ENCODE measurements around the gene UBIAD1. TPM values are rescaled to one million over a fixed set of nuclear protein-coding genes. Genes with fewer than 3 reads are reported as not detected.
A peak's percentile ranks its signal among the peaks of the same experiment; 100 is the strongest.

The UBIAD1 gene
- total and polyA plus RNA-seq, 2 of the 13 experiments (the other 11 are each of a cell fraction or from before 2014, with no cell fraction given): 16.9 to 20.4 TPM

- TF ChIP-seq ZNF34 (CRISPR knock-in tag; IDR thresholded peaks at IDR 0.05; ENCODE audit: borderline replicate concordance) (no peak), ZNF513 (CRISPR knock-in tag; conservative IDR thresholded peaks at IDR 0.05) (no peak), ZNF354B (CRISPR knock-in tag; IDR thresholded peaks at IDR 0.05) (no peak), HOXA3 (CRISPR knock-in tag; IDR thresholded peaks at IDR 0.05) (peak; percentile 65; the same call in 1 of the 2 replicates), TBX2 (CRISPR knock-in tag; IDR thresholded peaks at IDR 0.05; ENCODE audit: borderline replicate concordance) (peak; percentile 72; the same call in 1 of the 2 replicates), ZNF546 (CRISPR knock-in tag; conservative IDR thresholded peaks at IDR 0.05) (peak; percentile 82), SATB2 (CRISPR knock-in tag; IDR thresholded peaks at IDR 0.05) (no peak; the same call in 1 of the 2 replicates), ZSCAN31 (CRISPR knock-in tag; IDR thresholded peaks at IDR 0.05; ENCODE audit: low read depth) (peak; percentile 71; the same call in 1 of the 2 replicates), FOXP1 (IDR thresholded peaks at IDR 0.05) (no peak), FOXP1 (CRISPR knock-in tag; IDR thresholded peaks at IDR 0.05) (no peak), RAD21 (CRISPR knock-in tag; IDR thresholded peaks at IDR 0.05) (peak; percentile 62; the same call in 1 of the 2 replicates), ZNF335 (CRISPR knock-in tag; IDR thresholded peaks at IDR 0.05) (no peak), KLF9 (CRISPR knock-in tag; IDR thresholded peaks at IDR 0.05; ENCODE audit: low read depth) (peak; percentile 92; the same call in 1 of the 2 replicates), POLR2AphosphoS2 (IDR thresholded peaks at IDR 0.05; ENCODE audit: low read depth, low read length) (no peak), HNRNPK (IDR thresholded peaks at IDR 0.05; ENCODE audit: low read depth, low read length, poor library complexity, severe bottlenecking) (peak; percentile 65), ZNF441 (CRISPR knock-in tag; IDR thresholded peaks at IDR 0.05; ENCODE audit: borderline replicate concordance) (no peak; the same call in 1 of the 2 replicates), RARA (CRISPR knock-in tag; IDR thresholded peaks at IDR 0.05) (no peak), LRRFIP1 (CRISPR knock-in tag; conservative IDR thresholded peaks at IDR 0.05) (no peak), MYPOP (CRISPR knock-in tag; IDR thresholded peaks at IDR 0.05) (no peak), KDM5B (CRISPR knock-in tag; IDR thresholded peaks at IDR 0.05; ENCODE audit: borderline replicate concordance) (peak; percentile 78; the same call in 1 of the 2 replicates), DR1 (CRISPR knock-in tag; IDR thresholded peaks at IDR 0.05) (no peak), ZNF816 (CRISPR knock-in tag; IDR thresholded peaks at IDR 0.05; ENCODE audit: borderline replicate concordance) (no peak), ZNF207 (IDR thresholded peaks at IDR 0.05; ENCODE audit: borderline replicate concordance) (no peak), EED (CRISPR knock-in tag; IDR thresholded peaks at IDR 0.05) (0 out of 2 replicates have a peak, but pooled peaks have one; percentile 9), ZNF775 (CRISPR knock-in tag; IDR thresholded peaks at IDR 0.05; ENCODE audit: borderline replicate concordance) (no peak), SMARCE1 (IDR thresholded peaks at IDR 0.05; ENCODE audit: borderline replicate concordance) (no peak)
Measured at GRCh38 chr1:11272832-11273594, at the start of gene UBIAD1 (continued).

Measured in HepG2 (cell line).